Sigmoid colon (tissue), 4 donors: Measurements from ENCODE around the gene ATP6V0E2.

Experiments used
- POLR2AphosphoS5 ChIP-seq, 4 donors: sonication (generic); formaldehyde crosslinking; IDR thresholded peaks; one replicate each; pipeline ENCODE4 v1.6.1; 2017; ENCODE audit warnings: antibody characterized with exemption in 4 of 4
- TF ChIP-seq, protein P1 (sequence below), 4 experiments: fragments of 450-650 bp in 3 of 4; fragments of 200-600 bp in 1 of 4; IDR thresholded peaks; one replicate each; pipeline ENCODE4 v1.5.1; 2016 to 2019; ENCODE audit warnings: antibody characterized with exemption in 4 of 4, mild to moderate bottlenecking in 3 of 4, moderate library complexity in 2 of 4

DNA sequence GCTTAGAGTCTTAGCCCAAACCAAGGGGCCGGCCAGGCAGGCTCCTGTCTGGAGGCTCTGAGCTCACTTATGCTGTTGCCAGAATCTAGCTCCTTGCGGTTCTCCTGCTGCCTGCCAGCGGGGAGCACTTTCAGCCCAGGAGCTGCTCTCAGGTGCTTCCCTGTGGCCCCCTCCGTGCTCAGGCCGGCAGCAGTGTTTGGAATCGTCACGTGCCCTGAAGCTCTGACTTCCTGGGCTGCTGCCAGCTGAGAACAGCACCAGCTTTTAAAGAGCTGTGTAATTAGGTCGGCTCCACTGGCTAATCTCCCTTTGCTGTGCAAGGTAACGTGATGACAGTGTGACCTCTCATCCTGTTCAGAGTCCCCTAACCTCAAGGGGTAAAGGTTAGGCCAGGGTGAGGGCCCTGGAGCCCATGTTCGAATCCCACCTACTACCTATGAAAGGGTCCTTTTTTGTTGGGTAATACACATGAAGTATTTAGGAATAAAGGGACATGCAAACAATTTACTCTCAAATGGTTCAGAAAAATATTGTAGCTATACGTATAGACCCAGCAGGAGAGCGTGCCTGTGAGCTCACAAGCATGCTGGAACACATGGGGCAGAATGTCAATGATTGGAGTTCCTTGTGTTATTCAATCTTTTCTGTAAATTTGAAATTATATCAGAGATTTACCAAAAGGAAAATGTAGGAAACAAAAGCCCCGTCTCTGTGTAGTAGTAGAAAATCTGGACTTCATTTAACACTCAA, 19.0 kb upstream of the ATP6V0E2 start:
- TF ChIP-seq, protein P1, sequence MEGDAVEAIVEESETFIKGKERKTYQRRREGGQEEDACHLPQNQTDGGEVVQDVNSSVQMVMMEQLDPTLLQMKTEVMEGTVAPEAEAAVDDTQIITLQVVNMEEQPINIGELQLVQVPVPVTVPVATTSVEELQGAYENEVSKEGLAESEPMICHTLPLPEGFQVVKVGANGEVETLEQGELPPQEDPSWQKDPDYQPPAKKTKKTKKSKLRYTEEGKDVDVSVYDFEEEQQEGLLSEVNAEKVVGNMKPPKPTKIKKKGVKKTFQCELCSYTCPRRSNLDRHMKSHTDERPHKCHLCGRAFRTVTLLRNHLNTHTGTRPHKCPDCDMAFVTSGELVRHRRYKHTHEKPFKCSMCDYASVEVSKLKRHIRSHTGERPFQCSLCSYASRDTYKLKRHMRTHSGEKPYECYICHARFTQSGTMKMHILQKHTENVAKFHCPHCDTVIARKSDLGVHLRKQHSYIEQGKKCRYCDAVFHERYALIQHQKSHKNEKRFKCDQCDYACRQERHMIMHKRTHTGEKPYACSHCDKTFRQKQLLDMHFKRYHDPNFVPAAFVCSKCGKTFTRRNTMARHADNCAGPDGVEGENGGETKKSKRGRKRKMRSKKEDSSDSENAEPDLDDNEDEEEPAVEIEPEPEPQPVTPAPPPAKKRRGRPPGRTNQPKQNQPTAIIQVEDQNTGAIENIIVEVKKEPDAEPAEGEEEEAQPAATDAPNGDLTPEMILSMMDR (IDR thresholded peaks at IDR 0.05), result no peak
- TF ChIP-seq POLR2AphosphoS5 (IDR thresholded peaks at IDR 0.05), result no peak
